Measurements from ENCODE around the gene ARHGAP27.

Gene ARHGAP27

GRCh38 chr17:45385331-45385997 is 47.2 kb downstream of the ARHGAP27 start:
- TF ChIP-seq GATA2 (IDR thresholded peaks at IDR 0.05; ENCODE audit: low read depth, low read length) (no peak), GATA3 (IDR thresholded peaks at IDR 0.05; ENCODE audit: low read depth, low read length) (no peak)

- no peak for TF ChIP-seq GATA3 (IDR thresholded peaks at IDR 0.05; ENCODE audit: low read depth, low read length)
- no peak for TF ChIP-seq GATA2 (IDR thresholded peaks at IDR 0.05; ENCODE audit: low read depth, low read length)
These were observed 47.8 kb downstream of the ARHGAP27 start for GRCh38 chr17:45384789-45385262.

- TF ChIP-seq GATA2 (IDR thresholded peaks at IDR 0.05; ENCODE audit: low read depth, low read length): no peak
- TF ChIP-seq GATA3 (IDR thresholded peaks at IDR 0.05; ENCODE audit: low read depth, low read length): no peak
These were observed 48.5 kb downstream of the ARHGAP27 start for GRCh38 chr17:45384047-45384788.

- TF ChIP-seq GATA3 (IDR thresholded peaks at IDR 0.05; ENCODE audit: low read depth, low read length) (no peak), GATA2 (IDR thresholded peaks at IDR 0.05; ENCODE audit: low read depth, low read length) (0 out of 2 replicates have a peak, but pooled peaks have one; percentile 19)
These were observed 49.7 kb downstream of the ARHGAP27 start for GRCh38 chr17:45383003-45383402.

GRCh38 chr17:45382226-45382625 is 50.4 kb downstream of the ARHGAP27 start:
- TF ChIP-seq GATA2 (IDR thresholded peaks at IDR 0.05; ENCODE audit: low read depth, low read length) (no peak), GATA3 (IDR thresholded peaks at IDR 0.05; ENCODE audit: low read depth, low read length) (no peak)

GRCh38 chr17:45380991-45381390 is 51.7 kb downstream of the ARHGAP27 start:
- TF ChIP-seq GATA3 (IDR thresholded peaks at IDR 0.05; ENCODE audit: low read depth, low read length) (no peak), GATA2 (IDR thresholded peaks at IDR 0.05; ENCODE audit: low read depth, low read length) (no peak)

- TF ChIP-seq GATA2 (IDR thresholded peaks at IDR 0.05; ENCODE audit: low read depth, low read length) (no peak), GATA3 (IDR thresholded peaks at IDR 0.05; ENCODE audit: low read depth, low read length) (no peak)
These were observed 52.5 kb downstream of the ARHGAP27 start for GRCh38 chr17:45380046-45380765.

GRCh38 chr17:45377401-45377800 is 55.3 kb downstream of the ARHGAP27 start:
- TF ChIP-seq GATA2 (IDR thresholded peaks at IDR 0.05; ENCODE audit: low read depth, low read length) (no peak), GATA3 (IDR thresholded peaks at IDR 0.05; ENCODE audit: low read depth, low read length) (no peak)

- TF ChIP-seq GATA3 (IDR thresholded peaks at IDR 0.05; ENCODE audit: low read depth, low read length) (no peak), GATA2 (IDR thresholded peaks at IDR 0.05; ENCODE audit: low read depth, low read length) (no peak)
These were observed 56.3 kb downstream of the ARHGAP27 start for GRCh38 chr17:45376171-45377005.

- no peak for TF ChIP-seq GATA2 (IDR thresholded peaks at IDR 0.05; ENCODE audit: low read depth, low read length)
- no peak for TF ChIP-seq GATA3 (IDR thresholded peaks at IDR 0.05; ENCODE audit: low read depth, low read length)
These were observed 58.2 kb downstream of the ARHGAP27 start for GRCh38 chr17:45374501-45374900.

GRCh38 chr17:45372325-45372869 is 60.3 kb downstream of the ARHGAP27 start:
- TF ChIP-seq GATA2 (IDR thresholded peaks at IDR 0.05; ENCODE audit: low read depth, low read length): no peak
- TF ChIP-seq GATA3 (IDR thresholded peaks at IDR 0.05; ENCODE audit: low read depth, low read length): no peak

- TF ChIP-seq GATA2 (IDR thresholded peaks at IDR 0.05; ENCODE audit: low read depth, low read length) (no peak), GATA3 (IDR thresholded peaks at IDR 0.05; ENCODE audit: low read depth, low read length) (no peak)
These were observed 61.0 kb downstream of the ARHGAP27 start for GRCh38 chr17:45371414-45372324.

Data from SH-SY5Y (cell line).